Body of pancreas (tissue), 4 donors: ENCODE results near the gene MYL5. TPM values are rescaled to one million over a fixed set of nuclear protein-coding genes. Genes with fewer than 3 reads are reported as not detected.
A peak's percentile ranks its signal among the peaks of the same experiment; 100 is the strongest.

Source experiments
- ATAC-seq: fragments of 150-250 bp; one replicate; pipeline ENCODE4 v1.9.1; 2016
- DNase-seq, 4 donors: peaks; one replicate each; pipeline ENCODE4 v3.0.0-alpha.2; 2019
- H3K27ac ChIP-seq, 4 donors: fragments of 200-600 bp; sonication (generic); 1 replicate in 3 of 4; 2 replicates in 1 of 4; pipeline versions ENCODE4 v1.5.1 to v1.6.1; 2016 to 2019; ENCODE audit warnings: mild to moderate bottlenecking in 1 of 4, mixed read lengths in 1 of 4, moderate library complexity in 1 of 4
- H3K27me3 ChIP-seq, 2 donors: fragments of 200-600 bp; sonication (generic); one replicate each; pipeline ENCODE4 v1.6.0; 2016; ENCODE audit warnings: mild to moderate bottlenecking in 1 of 2
- H3K36me3 ChIP-seq, 2 donors: fragments of 200-600 bp; sonication (generic); replicated peaks in 1 of 2; 2 replicates each; pipeline ENCODE4 v1.5.1; 2016; ENCODE audit warnings: low read depth in 2 of 2; ENCODE audit not compliant: insufficient read depth in 1 of 2
- H3K4me1 ChIP-seq: fragments of 200-600 bp; sonication (generic); one replicate; pipeline ENCODE4 v1.6.0; 2016
- H3K4me3 ChIP-seq, 2 donors: fragments of 200-600 bp; sonication (generic); 1 replicate in 1 of 2; 2 replicates in 1 of 2; pipeline ENCODE4 v1.5.1; 2016 to 2019
- H3K9me3 ChIP-seq, 3 donors: fragments of 200-600 bp; sonication (generic); 1 replicate in 2 of 3; 2 replicates in 1 of 3; pipeline ENCODE4 v1.5.1; 2016
- POLR2A ChIP-seq, 3 donors: fragments of 450-650 bp; IDR thresholded peaks; one replicate each; pipeline ENCODE4 v1.6.1; 2016; ENCODE audit warnings: antibody characterized with exemption in 3 of 3, mild to moderate bottlenecking in 2 of 3
- WGBS, 2 donors: methylation state at CpG; one replicate each; pipeline ENCODE4 v1.1.5; 2017; 5-methylcytosine and 5-hydroxymethylcytosine counted together
- intact Hi-C: fragments of 100-400 bp; cut with DNase I; formaldehyde crosslinking; loops from one replicate; pipeline ENCODE4 v1.15.1; 2023
- total RNA-seq, 2 donors: library from RNA; depleted of rRNA; stranded (reverse); fragments of >200 nt; gene quantifications; one replicate each; pipeline ENCODE4 v1.1.0, GENCODE V29; 2016
- TF ChIP-seq, protein P1 (sequence below), 7 experiments: fragments of 450-650 bp in 4 of 7; fragments of 200-600 bp in 3 of 7; sonication (generic) in 3 of 7; IDR thresholded peaks; one replicate each; pipeline ENCODE4 v1.5.1; 2016 to 2019; ENCODE audit warnings: antibody characterized with exemption in 7 of 7

Gene MYL5
- total RNA-seq, 2 donors from 2014 or later = 3.0 to 6.0 TPM

- Histone ChIP-seq H3K9me3 (no peaks in the 10 kb centered on the region), H3K27me3 (no peaks in the 10 kb centered on the region), H3K36me3 (no peaks in the 10 kb centered on the region), H3K27ac (no peak overlapping the region), H3K4me3 (no peak overlapping the region), H3K4me1 (peaks cover 13% of the 10 kb centered on the region)
- intact Hi-C loops = no loop called here
- TF ChIP-seq, protein P1, sequence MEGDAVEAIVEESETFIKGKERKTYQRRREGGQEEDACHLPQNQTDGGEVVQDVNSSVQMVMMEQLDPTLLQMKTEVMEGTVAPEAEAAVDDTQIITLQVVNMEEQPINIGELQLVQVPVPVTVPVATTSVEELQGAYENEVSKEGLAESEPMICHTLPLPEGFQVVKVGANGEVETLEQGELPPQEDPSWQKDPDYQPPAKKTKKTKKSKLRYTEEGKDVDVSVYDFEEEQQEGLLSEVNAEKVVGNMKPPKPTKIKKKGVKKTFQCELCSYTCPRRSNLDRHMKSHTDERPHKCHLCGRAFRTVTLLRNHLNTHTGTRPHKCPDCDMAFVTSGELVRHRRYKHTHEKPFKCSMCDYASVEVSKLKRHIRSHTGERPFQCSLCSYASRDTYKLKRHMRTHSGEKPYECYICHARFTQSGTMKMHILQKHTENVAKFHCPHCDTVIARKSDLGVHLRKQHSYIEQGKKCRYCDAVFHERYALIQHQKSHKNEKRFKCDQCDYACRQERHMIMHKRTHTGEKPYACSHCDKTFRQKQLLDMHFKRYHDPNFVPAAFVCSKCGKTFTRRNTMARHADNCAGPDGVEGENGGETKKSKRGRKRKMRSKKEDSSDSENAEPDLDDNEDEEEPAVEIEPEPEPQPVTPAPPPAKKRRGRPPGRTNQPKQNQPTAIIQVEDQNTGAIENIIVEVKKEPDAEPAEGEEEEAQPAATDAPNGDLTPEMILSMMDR (IDR thresholded peaks at IDR 0.05) = no peak
- TF ChIP-seq POLR2A (IDR thresholded peaks at IDR 0.05) = no peak
- DNase-seq (no peak), ATAC-seq (no peak)
- 63 to 82% methylated on average over 3 of the region's 3 CpGs for WGBS, 2 donors
Observed at GRCh38 chr4:661231-661630, 13.1 kb upstream of the MYL5 start.

DNA sequence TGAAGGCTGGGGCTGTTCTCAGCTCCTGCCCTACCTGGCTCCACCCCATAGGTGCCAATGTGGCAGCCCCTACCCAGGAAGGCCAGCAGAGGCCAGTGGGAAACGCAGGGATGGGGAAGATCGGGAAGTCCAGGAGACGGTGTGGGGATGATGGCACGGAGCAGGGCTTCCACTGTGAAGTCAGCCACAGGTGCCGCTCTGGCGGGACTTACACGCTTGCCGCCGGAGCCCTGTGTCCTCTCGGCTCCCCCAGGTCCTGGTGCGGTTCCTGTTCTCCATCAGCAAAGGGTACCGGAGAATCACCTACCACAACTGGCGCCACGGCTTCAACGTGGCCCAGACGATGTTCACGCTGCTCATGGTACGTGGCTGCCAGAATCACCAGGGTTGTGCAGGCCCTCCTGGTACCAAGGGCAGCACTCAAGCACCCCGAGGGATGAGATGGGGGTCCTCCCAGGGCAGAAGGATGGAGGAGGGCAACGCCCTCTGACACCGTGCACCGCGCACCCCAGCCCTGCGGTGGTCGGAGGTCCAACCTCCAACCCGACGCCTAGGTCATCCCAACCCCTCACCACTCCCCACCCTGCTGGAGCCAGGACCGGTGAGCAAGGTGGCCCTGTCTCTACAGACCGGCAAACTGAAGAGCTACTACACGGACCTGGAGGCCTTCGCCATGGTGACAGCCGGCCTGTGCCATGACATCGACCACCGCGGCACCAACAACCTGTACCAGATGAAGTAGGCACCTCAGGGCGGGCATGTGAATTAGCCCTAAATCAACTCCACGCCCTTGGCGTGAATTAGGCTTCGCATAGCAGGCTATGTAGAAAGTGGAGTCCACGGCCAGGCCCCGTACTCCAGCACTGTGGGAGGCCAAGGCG is 12.2 kb upstream of the MYL5 start:
- Histone ChIP-seq H3K4me3 (no peak overlapping the region), H3K27ac (no peak overlapping the region), H3K9me3 (no peaks in the 10 kb centered on the region), H3K36me3 (no peaks in the 10 kb centered on the region), H3K4me1 (peaks cover 13% of the 10 kb centered on the region), H3K27me3 (no peaks in the 10 kb centered on the region)
- intact Hi-C loops = no loop called here
- ATAC-seq (no peak), DNase-seq (no peak)
- no peak for TF ChIP-seq POLR2A (IDR thresholded peaks at IDR 0.05)
- TF ChIP-seq, protein P1 (IDR thresholded peaks at IDR 0.05) = no peak
- WGBS, 2 donors = 91% methylated on average over 13 to 42 of the region's 42 CpGs

DNA sequence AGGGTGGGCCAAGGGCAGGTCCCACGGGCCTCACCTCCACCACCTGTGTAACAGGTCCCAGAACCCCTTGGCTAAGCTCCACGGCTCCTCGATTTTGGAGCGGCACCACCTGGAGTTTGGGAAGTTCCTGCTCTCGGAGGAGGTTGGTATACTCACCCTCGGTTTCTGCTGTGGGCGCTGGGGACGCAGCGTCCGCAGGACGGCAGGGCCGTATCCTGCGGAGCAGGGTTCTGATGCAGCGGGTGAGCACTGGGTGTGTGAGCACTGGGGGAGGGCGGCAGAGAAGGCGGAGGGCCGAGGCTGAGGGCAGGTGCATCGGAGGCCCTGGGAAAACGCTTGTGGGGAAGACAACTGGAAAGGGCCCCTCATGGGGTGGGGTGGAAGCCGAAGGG is 11.3 kb upstream of the MYL5 start:
- no peak for ATAC-seq
- no peak for DNase-seq
- H3K4me3 ChIP-seq = peak overlapping the region in 1 of 2 donors; percentile 31
- peaks cover 13% of the 10 kb centered on the region for H3K4me1 ChIP-seq
- no peak overlapping the region for H3K27ac ChIP-seq
- TF ChIP-seq, protein P1 (IDR thresholded peaks at IDR 0.05) = no peak
- no peak for TF ChIP-seq POLR2A (IDR thresholded peaks at IDR 0.05)
- no peaks in the 10 kb centered on the region for H3K27me3 ChIP-seq
- no peaks in the 10 kb centered on the region for H3K36me3 ChIP-seq
- 29 to 50% methylated on average over 18 to 20 of the region's 20 CpGs for WGBS, 2 donors
- intact Hi-C loops = no loop called here
- H3K9me3 ChIP-seq = no peaks in the 10 kb centered on the region

DNA sequence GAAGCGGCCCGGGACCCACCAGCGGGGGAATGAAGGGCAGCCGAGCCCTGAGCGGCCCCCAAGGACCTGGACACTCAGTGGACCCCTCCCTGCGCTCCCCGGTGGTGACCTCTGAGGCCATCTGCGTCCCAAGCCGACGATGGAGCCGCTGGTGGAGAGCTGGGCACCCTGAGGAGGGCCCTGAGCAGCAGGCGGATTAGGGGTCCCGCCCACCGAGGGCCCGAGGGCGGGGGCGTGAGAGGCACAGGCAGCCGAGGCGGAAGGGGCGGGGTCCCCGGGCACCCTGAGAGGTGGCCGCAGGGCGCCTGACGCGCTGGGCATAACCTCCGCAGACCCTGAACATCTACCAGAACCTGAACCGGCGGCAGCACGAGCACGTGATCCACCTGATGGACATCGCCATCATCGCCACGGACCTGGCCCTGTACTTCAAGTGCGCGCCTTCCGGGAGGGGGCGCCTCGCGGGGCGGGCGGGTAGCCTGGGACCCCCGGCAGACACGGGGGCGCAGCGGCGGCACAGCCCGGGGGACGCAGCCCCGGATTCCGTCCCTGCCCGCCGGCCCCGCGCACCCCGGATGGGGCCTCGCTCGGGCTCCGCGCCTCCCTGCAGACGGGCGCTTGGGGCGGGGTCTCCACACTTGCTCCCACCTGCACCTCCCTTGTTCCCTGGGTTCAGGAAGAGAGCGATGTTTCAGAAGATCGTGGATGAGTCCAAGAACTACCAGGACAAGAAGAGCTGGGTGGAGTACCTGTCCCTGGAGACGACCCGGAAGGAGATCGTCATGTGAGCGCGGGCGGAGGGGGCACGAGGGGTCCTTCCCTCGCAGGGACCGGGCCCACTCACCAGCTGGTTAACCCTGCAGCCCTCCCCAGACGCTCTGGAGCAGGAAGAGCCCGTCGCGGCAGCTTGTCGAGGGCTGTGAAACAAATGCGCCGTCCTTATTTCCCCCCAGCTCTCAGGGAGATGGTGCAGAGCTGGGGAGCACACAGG is 10.6 kb upstream of the MYL5 start:
- H3K36me3 ChIP-seq = no peaks in the 10 kb centered on the region
- 3 to 9% methylated on average over 18 to 79 of the region's 80 CpGs for WGBS, 2 donors
- no peaks in the 10 kb centered on the region for H3K9me3 ChIP-seq
- no peaks in the 10 kb centered on the region for H3K27me3 ChIP-seq
- H3K4me1 ChIP-seq = peaks cover 13% of the 10 kb centered on the region
- H3K4me3 ChIP-seq = peak overlapping the region; percentile 31 to 43
- TF ChIP-seq, protein P1 (IDR thresholded peaks at IDR 0.05) = no peak
- peak in 1 of 3 donors; percentile 26 for TF ChIP-seq POLR2A (IDR thresholded peaks at IDR 0.05)
- intact Hi-C loops = no loop called here
- ATAC-seq (peak; percentile 51), DNase-seq (peak; percentile 32 to 59 (median 53))
- peak overlapping the region in 2 of 4 donors; percentile 16 to 28 for H3K27ac ChIP-seq
